Tibial artery (tissue), 4 donors: ENCODE results near the gene KCNT1.

Source experiments
- DNase-seq, 2 donors: peaks; one replicate each; pipeline ENCODE4 v3.0.0-alpha.2; 2019
- H3K27ac ChIP-seq, 2 donors: fragments of 200-600 bp; sonication (generic) in 1 of 2; 1 replicate in 1 of 2; 2 replicates in 1 of 2; pipeline ENCODE4 v1.5.1; 2018 to 2019; ENCODE audit warnings: mild to moderate bottlenecking in 1 of 2
- H3K27me3 ChIP-seq, 2 donors: fragments of 200-600 bp; sonication (generic) in 1 of 2; one replicate each; pipeline versions ENCODE4 v1.5.1 to v1.6.0; 2016 to 2019
- H3K36me3 ChIP-seq, 3 donors: fragments of 200-600 bp; sonication (generic) in 2 of 3; one replicate each; pipeline ENCODE4 v1.5.1; 2016 to 2019; ENCODE audit warnings: mild to moderate bottlenecking in 2 of 3
- H3K4me1 ChIP-seq, 4 donors: fragments of 200-600 bp; sonication (generic) in 2 of 4; 1 replicate in 3 of 4; 2 replicates in 1 of 4; pipeline ENCODE4 v1.5.1; 2016 to 2019
- H3K4me3 ChIP-seq, 2 donors: fragments of 200-600 bp; sonication (generic) in 1 of 2; 1 replicate in 1 of 2; 2 replicates in 1 of 2; pipeline ENCODE4 v1.5.1; 2018 to 2019; ENCODE audit warnings: mild to moderate bottlenecking in 2 of 2
- H3K9me3 ChIP-seq, 3 donors: fragments of 200-600 bp; sonication (generic) in 1 of 3; one replicate each; pipeline ENCODE4 v1.5.1; 2016 to 2019
- intact Hi-C: fragments of 100-400 bp; cut with DNase I; formaldehyde crosslinking; loops from one replicate; pipeline ENCODE4 v1.15.0; 2023; ENCODE audit warnings: low total_unique reads
- TF ChIP-seq, protein P1 (sequence below), 2 experiments: fragments of 200-600 bp in 1 of 2; fragments of 450-650 bp in 1 of 2; IDR thresholded peaks; one replicate each; pipeline ENCODE4 v1.5.1; 2017 to 2019; ENCODE audit warnings: antibody characterized with exemption in 2 of 2, mild to moderate bottlenecking in 1 of 2, moderate library complexity in 1 of 2

Gene KCNT1

DNA sequence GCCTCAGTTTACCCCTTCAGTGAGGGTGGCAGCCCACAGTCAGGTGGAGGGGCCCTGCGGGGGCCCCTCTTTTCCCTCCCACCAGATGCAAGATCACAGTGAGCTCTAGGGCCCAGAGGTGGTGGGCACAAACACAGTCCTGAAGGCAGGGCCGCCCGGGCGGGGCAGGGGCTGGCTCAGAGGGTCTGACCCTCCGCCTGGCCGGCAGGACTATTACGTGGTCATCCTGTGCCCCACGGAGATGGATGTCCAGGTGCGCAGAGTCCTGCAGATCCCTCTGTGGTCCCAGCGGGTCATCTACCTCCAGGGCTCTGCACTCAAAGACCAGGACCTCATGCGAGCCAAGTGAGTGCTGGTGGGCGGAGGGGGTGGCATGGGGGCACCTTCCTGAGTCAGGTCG, 63.4 kb downstream of the KCNT1 start:
- H3K27ac ChIP-seq, result no peak overlapping the region
- TF ChIP-seq, protein P1, sequence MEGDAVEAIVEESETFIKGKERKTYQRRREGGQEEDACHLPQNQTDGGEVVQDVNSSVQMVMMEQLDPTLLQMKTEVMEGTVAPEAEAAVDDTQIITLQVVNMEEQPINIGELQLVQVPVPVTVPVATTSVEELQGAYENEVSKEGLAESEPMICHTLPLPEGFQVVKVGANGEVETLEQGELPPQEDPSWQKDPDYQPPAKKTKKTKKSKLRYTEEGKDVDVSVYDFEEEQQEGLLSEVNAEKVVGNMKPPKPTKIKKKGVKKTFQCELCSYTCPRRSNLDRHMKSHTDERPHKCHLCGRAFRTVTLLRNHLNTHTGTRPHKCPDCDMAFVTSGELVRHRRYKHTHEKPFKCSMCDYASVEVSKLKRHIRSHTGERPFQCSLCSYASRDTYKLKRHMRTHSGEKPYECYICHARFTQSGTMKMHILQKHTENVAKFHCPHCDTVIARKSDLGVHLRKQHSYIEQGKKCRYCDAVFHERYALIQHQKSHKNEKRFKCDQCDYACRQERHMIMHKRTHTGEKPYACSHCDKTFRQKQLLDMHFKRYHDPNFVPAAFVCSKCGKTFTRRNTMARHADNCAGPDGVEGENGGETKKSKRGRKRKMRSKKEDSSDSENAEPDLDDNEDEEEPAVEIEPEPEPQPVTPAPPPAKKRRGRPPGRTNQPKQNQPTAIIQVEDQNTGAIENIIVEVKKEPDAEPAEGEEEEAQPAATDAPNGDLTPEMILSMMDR (IDR thresholded peaks at IDR 0.05), result no peak
- H3K27me3 ChIP-seq, result peaks cover 0 to 13% of the 10 kb centered on the region in 2 donors
- no peak for DNase-seq
- no peaks in the 10 kb centered on the region for H3K36me3 ChIP-seq
- intact Hi-C loops, result no loop called here
- no peaks in the 10 kb centered on the region for H3K4me1 ChIP-seq
- no peak overlapping the region for H3K4me3 ChIP-seq
- peaks cover 3 to 31% (median 13%) of the 10 kb centered on the region in 3 donors for H3K9me3 ChIP-seq

DNA sequence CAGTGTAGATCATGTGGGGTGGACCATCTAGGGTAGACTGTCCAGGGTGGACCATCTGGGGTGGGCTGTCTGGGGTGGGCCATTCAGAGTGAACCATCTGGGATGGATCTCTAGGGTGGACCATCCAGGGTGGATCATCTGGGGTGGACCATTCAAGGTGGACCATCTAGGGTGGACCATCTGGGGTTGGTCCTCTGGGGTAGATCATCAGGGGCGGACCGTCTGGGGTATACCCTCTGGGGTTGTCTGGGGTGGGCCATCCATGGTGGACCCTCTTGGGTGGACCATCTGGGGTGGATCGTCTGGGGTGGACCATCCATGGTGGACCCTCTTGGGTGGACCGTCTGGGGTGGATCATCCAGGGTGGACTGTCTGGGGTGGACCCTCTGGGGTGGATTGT, 64.3 kb downstream of the KCNT1 start:
- Histone ChIP-seq H3K4me1 (no peaks in the 10 kb centered on the region), H3K4me3 (no peak overlapping the region), H3K36me3 (no peaks in the 10 kb centered on the region), H3K9me3 (peaks cover 3 to 31% (median 13%) of the 10 kb centered on the region in 3 donors), H3K27ac (no peak overlapping the region), H3K27me3 (peaks cover 0 to 20% of the 10 kb centered on the region in 2 donors)
- no peak for DNase-seq
- intact Hi-C loops, result no loop called here
- TF ChIP-seq, protein P1 (IDR thresholded peaks at IDR 0.05), result no peak

DNA sequence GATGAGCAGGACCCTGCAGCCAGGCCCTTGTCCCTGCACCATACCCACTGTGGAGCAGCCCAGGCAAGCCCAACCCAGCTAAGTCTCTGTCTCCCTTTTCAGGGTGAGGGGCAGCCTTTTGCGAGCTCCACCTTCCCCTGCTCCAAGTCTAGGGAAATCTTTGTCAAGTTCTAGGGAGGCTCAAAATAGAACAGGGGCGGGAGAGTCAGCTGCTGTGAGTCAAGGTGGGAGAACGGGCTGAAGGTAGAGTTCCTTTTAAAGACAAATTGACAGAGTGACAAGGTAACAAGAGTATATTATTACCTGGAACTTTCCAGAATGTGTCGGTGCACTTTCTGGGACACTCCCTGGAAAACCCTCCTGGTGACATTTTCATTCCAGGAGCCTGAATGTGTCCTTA, 64.7 kb downstream of the KCNT1 start:
- intact Hi-C loops, result no loop called here
- Histone ChIP-seq H3K4me1 (no peaks in the 10 kb centered on the region), H3K27ac (no peak overlapping the region), H3K4me3 (no peak overlapping the region), H3K27me3 (peaks cover 0 to 24% of the 10 kb centered on the region in 2 donors), H3K36me3 (no peaks in the 10 kb centered on the region), H3K9me3 (peaks cover 3 to 31% (median 13%) of the 10 kb centered on the region in 3 donors)
- TF ChIP-seq, protein P1 (IDR thresholded peaks at IDR 0.05), result no peak
- no peak for DNase-seq

DNA sequence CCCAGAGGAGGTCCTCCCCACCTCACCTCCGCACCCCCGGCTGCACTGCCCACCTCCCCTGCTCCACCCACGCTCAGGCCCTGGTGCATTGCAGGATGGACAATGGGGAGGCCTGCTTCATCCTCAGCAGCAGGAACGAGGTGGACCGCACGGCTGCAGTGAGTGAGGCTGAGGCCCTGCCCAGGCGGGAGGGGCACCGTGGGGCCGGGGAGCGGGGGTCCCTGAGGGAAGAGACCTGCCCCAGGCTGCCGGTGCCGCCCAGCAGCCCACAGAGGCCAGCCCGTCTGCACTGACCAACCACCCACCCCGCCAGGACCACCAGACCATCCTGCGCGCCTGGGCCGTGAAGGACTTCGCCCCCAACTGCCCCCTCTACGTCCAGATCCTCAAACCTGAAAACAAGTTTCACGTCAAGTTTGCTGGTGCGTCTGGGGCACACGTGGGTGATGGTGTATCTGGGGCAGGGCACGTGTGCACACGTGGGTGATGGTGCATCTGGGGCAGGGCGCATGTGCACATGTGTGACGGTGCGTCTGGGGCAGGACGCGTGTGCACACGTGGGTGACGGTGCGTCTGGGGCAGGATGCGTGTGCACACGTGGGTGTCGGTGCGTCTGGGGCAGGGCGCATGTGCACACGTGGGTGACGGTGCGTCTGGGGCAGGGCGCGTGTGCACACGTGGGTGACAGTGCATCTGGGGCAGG, 66.7 kb downstream of the KCNT1 start:
- no peak overlapping the region for H3K27ac ChIP-seq
- peaks cover 3 to 31% (median 13%) of the 10 kb centered on the region in 3 donors for H3K9me3 ChIP-seq
- TF ChIP-seq, protein P1 (IDR thresholded peaks at IDR 0.05), result no peak
- H3K4me1 ChIP-seq, result no peaks in the 10 kb centered on the region
- intact Hi-C loops, result no loop called here
- H3K4me3 ChIP-seq, result no peak overlapping the region
- no peaks in the 10 kb centered on the region for H3K36me3 ChIP-seq
- H3K27me3 ChIP-seq, result peaks cover 0 to 34% of the 10 kb centered on the region in 2 donors
- no peak for DNase-seq

DNA sequence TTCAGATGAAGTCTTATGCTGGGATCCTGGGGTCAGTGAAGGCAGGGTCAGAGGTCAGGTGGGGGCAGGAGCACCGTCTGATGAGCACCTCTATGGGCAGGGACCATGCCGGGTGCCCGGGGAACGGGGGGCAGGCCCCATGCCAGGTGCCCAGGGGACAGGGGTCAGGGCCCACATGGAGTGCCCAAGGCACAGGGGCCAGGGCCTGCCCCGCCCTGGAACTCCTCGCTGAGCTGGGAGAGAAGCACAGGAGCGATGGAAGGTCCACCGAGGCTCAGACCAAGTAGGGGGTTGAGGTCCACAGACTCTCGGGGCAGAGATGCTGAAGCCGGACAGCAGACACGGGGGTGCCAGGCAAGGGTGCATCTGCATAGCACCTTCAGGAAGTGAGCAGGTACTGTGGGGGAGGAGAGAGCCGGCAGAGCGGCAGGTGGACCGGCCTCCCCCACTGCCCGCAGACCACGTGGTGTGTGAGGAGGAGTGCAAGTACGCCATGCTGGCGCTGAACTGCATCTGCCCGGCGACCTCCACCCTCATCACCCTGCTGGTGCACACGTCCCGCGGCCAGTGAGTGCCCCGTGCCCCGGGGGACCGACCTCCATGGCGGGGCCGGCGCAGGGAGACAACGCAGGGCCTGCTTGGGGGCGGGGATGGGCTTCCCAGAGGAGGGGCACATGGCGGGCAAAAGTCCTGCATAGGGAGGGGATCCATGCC, 67.7 kb downstream of the KCNT1 start:
- peaks cover 3 to 27% (median 13%) of the 10 kb centered on the region in 3 donors for H3K9me3 ChIP-seq
- H3K27me3 ChIP-seq, result peaks cover 0 to 36% of the 10 kb centered on the region in 2 donors
- TF ChIP-seq, protein P1 (IDR thresholded peaks at IDR 0.05), result no peak
- H3K27ac ChIP-seq, result no peak overlapping the region
- H3K4me1 ChIP-seq, result no peaks in the 10 kb centered on the region
- H3K4me3 ChIP-seq, result no peak overlapping the region
- no peak for DNase-seq
- intact Hi-C loops, result no loop called here
- no peaks in the 10 kb centered on the region for H3K36me3 ChIP-seq
